Mesenchymal stem cell (in vitro differentiated cells and primary cell): ENCODE measurements around the gene UBTF.

Experiments
- DNase-seq: peaks from one replicate; pipeline ENCODE4 v3.0.0-alpha.2; 2013
- H2AFZ ChIP-seq: one replicate; pipeline ENCODE4 v1.6.1; 2013; ENCODE audit warnings: low read depth, mild to moderate bottlenecking, control low read depth, inconsistent platforms, low read length, moderate library complexity
- H2AK5ac ChIP-seq: 2 replicates; pipeline ENCODE4 v1.6.1; 2013; ENCODE audit warnings: low read length, moderate library complexity, mild to moderate bottlenecking, inconsistent platforms; ENCODE audit not compliant: severe bottlenecking
- H2BK120ac ChIP-seq: one replicate; pipeline ENCODE4 v1.6.1; 2013; ENCODE audit warnings: low read depth, mild to moderate bottlenecking, inconsistent platforms, low read length, moderate library complexity
- H2BK12ac ChIP-seq, 2 experiments: one replicate each; pipeline ENCODE4 v1.6.1; 2013; ENCODE audit warnings: inconsistent platforms in 2 of 2, low read length in 2 of 2, mild to moderate bottlenecking in 2 of 2, moderate library complexity in 2 of 2, control low read depth in 1 of 2
- H2BK15ac ChIP-seq: one replicate; pipeline ENCODE4 v1.6.1; 2013; ENCODE audit warnings: mild to moderate bottlenecking, low read depth, inconsistent platforms; ENCODE audit not compliant: poor library complexity, severe bottlenecking
- H2BK5ac ChIP-seq: 2 replicates; pipeline ENCODE4 v1.6.1; 2013; ENCODE audit warnings: low read depth, mild to moderate bottlenecking, low read length, control low read depth, inconsistent platforms; ENCODE audit not compliant: poor library complexity, severe bottlenecking
- H3K14ac ChIP-seq, 2 experiments: one replicate each; pipeline ENCODE4 v1.6.1; 2013; ENCODE audit warnings: inconsistent platforms in 2 of 2, low read length in 2 of 2, control low read depth in 1 of 2, mild to moderate bottlenecking in 1 of 2, moderate library complexity in 1 of 2
- H3K18ac ChIP-seq, 2 experiments: one replicate each; pipeline ENCODE4 v1.6.1; 2013; ENCODE audit warnings: inconsistent platforms in 2 of 2, low read length in 2 of 2, control low read depth in 1 of 2, low read depth in 1 of 2, mild to moderate bottlenecking in 1 of 2
- H3K23ac ChIP-seq, 2 experiments: one replicate each; pipeline ENCODE4 v1.6.1; 2013; ENCODE audit warnings: inconsistent platforms in 2 of 2, low read length in 2 of 2, mild to moderate bottlenecking in 2 of 2, moderate library complexity in 2 of 2, control low read depth in 1 of 2
- H3K27ac ChIP-seq: 2 replicates; pipeline ENCODE4 v1.5.1; 2013; ENCODE audit warnings: mild to moderate bottlenecking, moderate library complexity, low read length, control low read depth, inconsistent platforms; ENCODE audit not compliant: poor library complexity, severe bottlenecking
- H3K27me3 ChIP-seq, 2 experiments: 2 replicates each; pipeline versions ENCODE4 v1.6.1 to v1.7.0; 2013; ENCODE audit warnings: low read length in 2 of 2, mild to moderate bottlenecking in 2 of 2, moderate library complexity in 2 of 2, control low read depth in 1 of 2, inconsistent platforms in 1 of 2; ENCODE audit not compliant: control insufficient read depth in 1 of 2, insufficient read depth in 1 of 2
- H3K36me3 ChIP-seq, 2 experiments: 2 replicates each; pipeline versions ENCODE4 v1.6.1 to v1.7.0; 2013; ENCODE audit warnings: low read length in 2 of 2, control low read depth in 1 of 2, inconsistent platforms in 1 of 2, low read depth in 1 of 2, mild to moderate bottlenecking in 1 of 2; ENCODE audit not compliant: insufficient read depth in 2 of 2, control insufficient read depth in 1 of 2
- H3K4ac ChIP-seq, 2 experiments: one replicate each; pipeline ENCODE4 v1.6.1; 2013; ENCODE audit warnings: inconsistent platforms in 2 of 2, low read length in 2 of 2, mild to moderate bottlenecking in 2 of 2, moderate library complexity in 2 of 2, control low read depth in 1 of 2, low read depth in 1 of 2
- H3K4me1 ChIP-seq: 2 replicates; pipeline ENCODE4 v1.6.1; 2013; ENCODE audit warnings: low read depth, low read length, control low read depth; ENCODE audit not compliant: control insufficient read depth, insufficient read depth
- H3K4me2 ChIP-seq: 2 replicates; pipeline ENCODE4 v1.6.1; 2013; ENCODE audit warnings: low read length, mild to moderate bottlenecking, inconsistent platforms; ENCODE audit not compliant: poor library complexity, severe bottlenecking
- H3K4me3 ChIP-seq, 2 experiments: 2 replicates each; pipeline versions ENCODE4 v1.5.1 to v1.7.0; 2013; ENCODE audit warnings: low read length in 2 of 2, mild to moderate bottlenecking in 2 of 2, control low read depth in 1 of 2, low read depth in 1 of 2; ENCODE audit not compliant: insufficient read depth in 1 of 2
- H3K79me1 ChIP-seq: replicated peaks from 2 replicates; pipeline ENCODE4 v1.6.1; 2013; ENCODE audit warnings: mild to moderate bottlenecking, control low read depth, low read length, inconsistent platforms; ENCODE audit not compliant: poor library complexity, severe bottlenecking
- H3K9ac ChIP-seq: 2 replicates; pipeline ENCODE4 v1.7.0; 2013; ENCODE audit warnings: mild to moderate bottlenecking, low read length, moderate library complexity
- H3K9me3 ChIP-seq: 2 replicates; pipeline ENCODE4 v1.7.0; 2013; ENCODE audit warnings: mild to moderate bottlenecking, low read length; ENCODE audit not compliant: control insufficient read depth
- H4K8ac ChIP-seq: one replicate; pipeline ENCODE4 v1.6.1; 2013; ENCODE audit warnings: inconsistent platforms, mild to moderate bottlenecking, low read length, moderate library complexity
- H4K91ac ChIP-seq: one replicate; pipeline ENCODE4 v1.6.1; 2013; ENCODE audit warnings: mild to moderate bottlenecking, low read length, inconsistent platforms
- WGBS: methylation state at CpG from one replicate; pipeline ENCODE4 v1.1.7; 2013; ENCODE audit warnings: mixed read lengths; 5-methylcytosine and 5-hydroxymethylcytosine counted together

Gene UBTF

DNA sequence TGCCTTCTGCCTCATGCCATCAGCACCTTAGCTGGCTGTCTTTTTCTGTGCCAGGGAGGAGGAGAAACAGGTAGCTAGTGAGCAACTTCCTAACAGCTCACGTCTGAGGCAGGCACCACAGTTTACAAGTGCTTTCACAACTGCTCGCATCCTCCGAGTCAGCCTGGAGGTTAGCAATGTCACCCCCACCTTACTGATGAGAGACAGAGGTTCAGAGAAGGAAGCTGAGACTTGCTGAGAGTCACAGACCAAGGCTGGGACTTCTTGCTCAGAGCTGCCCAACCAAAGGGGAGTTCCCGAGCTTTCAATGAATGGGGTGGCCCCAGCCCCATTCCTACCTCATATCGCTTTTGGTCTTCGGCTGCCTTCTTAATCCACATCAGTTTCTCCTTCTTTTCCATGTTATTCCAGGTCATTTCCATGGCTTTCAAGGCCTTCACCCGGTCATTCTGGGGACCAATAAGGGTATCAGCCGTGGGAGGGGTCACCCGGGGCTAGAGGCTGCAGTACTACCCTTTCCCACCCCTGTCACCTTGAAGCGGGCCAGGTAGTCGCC lies 9.6 kb downstream of the UBTF start:
- H2AK5ac ChIP-seq = peak overlapping the region; percentile 8
- peaks cover 33% of the 10 kb centered on the region for H3K79me1 ChIP-seq
- H2BK12ac ChIP-seq = peak overlapping the region in 1 of 2 experiments; percentile 6
- peaks cover 66 to 86% of the 10 kb centered on the region in 2 experiments for H3K36me3 ChIP-seq
- H3K4me3 ChIP-seq = no peak overlapping the region
- H3K14ac ChIP-seq = no peak overlapping the region
- no peak overlapping the region for H4K91ac ChIP-seq
- H4K8ac ChIP-seq = peak overlapping the region; percentile 62
- H3K4ac ChIP-seq = no peak overlapping the region
- H3K9ac ChIP-seq = peak overlapping the region; percentile 64
- 83% methylated on average over 11 of the region's 11 CpGs for WGBS
- no peak overlapping the region for H2AFZ ChIP-seq
- peak overlapping the region in 1 of 2 experiments; percentile 42 for H3K18ac ChIP-seq
- H3K9me3 ChIP-seq = peaks cover 8% of the 10 kb centered on the region
- no peak overlapping the region for H2BK120ac ChIP-seq
- H2BK15ac ChIP-seq = no peak overlapping the region
- H3K27ac ChIP-seq = no peak overlapping the region
- no peak overlapping the region for H2BK5ac ChIP-seq
- no peaks in the 10 kb centered on the region for H3K27me3 ChIP-seq
- H3K4me2 ChIP-seq = no peak overlapping the region
- peak; percentile 27 for DNase-seq
- H3K4me1 ChIP-seq = peaks cover 18% of the 10 kb centered on the region
- no peak overlapping the region for H3K23ac ChIP-seq

DNA sequence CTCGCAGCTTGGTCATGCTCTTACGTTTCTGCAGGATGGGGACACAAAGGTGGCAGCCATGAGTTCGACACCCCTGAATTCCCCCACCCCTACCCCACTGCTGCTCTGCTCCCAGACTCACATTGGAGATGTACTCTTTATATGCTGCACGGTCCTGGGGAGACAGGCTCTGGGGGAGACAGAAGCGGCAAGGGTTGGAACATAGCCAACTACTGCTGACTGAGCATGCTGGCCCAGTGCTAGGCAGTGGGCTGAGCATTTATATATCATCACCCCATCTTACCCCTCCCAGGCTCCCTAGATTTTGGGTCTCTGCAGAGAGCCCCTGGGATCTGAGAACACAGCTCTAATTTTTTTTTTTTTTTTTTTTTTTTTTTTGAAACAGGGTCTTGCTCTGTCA lies 11.7 kb downstream of the UBTF start:
- DNase-seq = no peak
- no peaks in the 10 kb centered on the region for H3K27me3 ChIP-seq
- WGBS = 100% methylated on average over 5 of the region's 5 CpGs

DNA sequence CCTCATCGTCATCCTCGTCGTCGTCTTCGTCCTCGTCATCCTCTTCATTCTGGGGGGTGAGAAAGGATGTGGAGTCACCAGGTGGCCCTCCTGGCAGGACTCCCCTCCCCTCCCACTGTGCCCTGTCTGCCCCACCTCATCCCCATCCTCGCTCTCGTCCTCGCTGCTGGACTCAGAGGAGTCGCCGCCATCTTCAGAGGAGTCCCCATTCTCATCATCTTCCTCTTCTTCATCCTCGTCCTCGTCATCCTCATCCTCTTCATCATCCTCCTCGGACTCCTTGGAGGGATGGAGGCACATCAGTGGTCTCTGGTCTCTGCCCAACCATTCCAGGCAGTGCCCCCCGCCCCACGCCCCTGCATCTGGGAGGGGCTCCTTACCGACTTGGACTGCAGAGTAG lies 12.2 kb downstream of the UBTF start:
- Histone ChIP-seq H3K4me2 (no peak overlapping the region), H3K27me3 (no peaks in the 10 kb centered on the region), H2AFZ (no peak overlapping the region), H2BK12ac (no peak overlapping the region), H3K79me1 (peaks cover 20% of the 10 kb centered on the region), H2BK120ac (no peak overlapping the region), H3K4me1 (peaks cover 22% of the 10 kb centered on the region), H3K27ac (no peak overlapping the region), H2BK5ac (no peak overlapping the region), H3K18ac (no peak overlapping the region), H3K23ac (no peak overlapping the region), H3K9ac (no peak overlapping the region), H2AK5ac (no peak overlapping the region), H3K9me3 (no peaks in the 10 kb centered on the region), H3K4ac (no peak overlapping the region), H4K91ac (no peak overlapping the region), H3K14ac (no peak overlapping the region), H3K36me3 (peaks cover 49 to 61% of the 10 kb centered on the region in 2 experiments), H2BK15ac (no peak overlapping the region), H3K4me3 (no peak overlapping the region), H4K8ac (no peak overlapping the region)
- 97% methylated on average over 17 of the region's 17 CpGs for WGBS
- no peak for DNase-seq

More for the DNA sequence above, 11.7 kb downstream of the UBTF start:
- Histone ChIP-seq H2BK12ac (no peak overlapping the region), H2AK5ac (no peak overlapping the region), H3K9me3 (no peaks in the 10 kb centered on the region), H4K8ac (no peak overlapping the region), H3K14ac (no peak overlapping the region), H3K4me1 (peaks cover 22% of the 10 kb centered on the region), H4K91ac (no peak overlapping the region), H3K79me1 (peaks cover 23% of the 10 kb centered on the region), H3K23ac (no peak overlapping the region), H2BK15ac (no peak overlapping the region), H3K27ac (no peak overlapping the region), H3K4me2 (no peak overlapping the region), H2AFZ (no peak overlapping the region), H3K4me3 (no peak overlapping the region), H2BK120ac (no peak overlapping the region), H3K9ac (no peak overlapping the region), H3K18ac (no peak overlapping the region), H3K4ac (no peak overlapping the region), H2BK5ac (no peak overlapping the region), H3K36me3 (peaks cover 49 to 65% of the 10 kb centered on the region in 2 experiments)

DNA sequence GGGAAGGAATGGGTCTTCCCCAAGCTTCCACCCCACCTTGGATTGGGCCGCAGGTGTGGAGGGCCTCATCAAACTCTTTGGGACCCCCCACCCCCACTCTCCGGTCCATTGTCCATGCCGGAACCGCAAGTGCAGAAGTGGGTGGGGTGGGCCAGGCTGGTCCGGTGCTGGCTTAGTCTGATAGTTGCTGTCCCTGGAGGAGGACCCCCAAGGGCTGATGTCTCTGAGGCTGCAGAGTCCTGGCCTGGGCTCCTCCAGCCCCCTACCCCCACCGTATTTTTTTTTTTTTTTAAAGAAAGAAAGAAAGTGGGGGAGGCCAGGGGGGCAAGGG lies 12.7 kb downstream of the UBTF start:
- H2AK5ac ChIP-seq = no peak overlapping the region
- no peak overlapping the region for H3K4me2 ChIP-seq
- no peak overlapping the region for H2BK15ac ChIP-seq
- peaks cover 22% of the 10 kb centered on the region for H3K4me1 ChIP-seq
- H2BK5ac ChIP-seq = no peak overlapping the region
- no peak overlapping the region for H3K18ac ChIP-seq
- H2AFZ ChIP-seq = no peak overlapping the region
- no peak overlapping the region for H4K8ac ChIP-seq
- H3K9me3 ChIP-seq = no peaks in the 10 kb centered on the region
- H3K36me3 ChIP-seq = peaks cover 48 to 56% of the 10 kb centered on the region in 2 experiments
- H3K9ac ChIP-seq = no peak overlapping the region
- no peak overlapping the region for H4K91ac ChIP-seq
- H3K27me3 ChIP-seq = no peaks in the 10 kb centered on the region
- no peak overlapping the region for H2BK12ac ChIP-seq
- no peak for DNase-seq
- no peak overlapping the region for H3K23ac ChIP-seq
- 100% methylated on average over 4 of the region's 6 CpGs for WGBS
- H3K14ac ChIP-seq = no peak overlapping the region
- no peak overlapping the region for H3K27ac ChIP-seq
- H3K79me1 ChIP-seq = peaks cover 20% of the 10 kb centered on the region
- no peak overlapping the region for H3K4ac ChIP-seq
- no peak overlapping the region for H3K4me3 ChIP-seq
- no peak overlapping the region for H2BK120ac ChIP-seq
